AG04450 (cell line): Measurements from ENCODE around the gene AOX1. TPM values are rescaled to one million over a fixed set of nuclear protein-coding genes. Genes with fewer than 3 reads are reported as not detected.
"Not testable (repeated sequence)": the region's sequence is repeated elsewhere in the genome, so short reads cannot be mapped to it uniquely, and the experiment has no call there.

Source experiments
- CTCF ChIA-PET: fragments of 300-600, 350-600 bp; formaldehyde crosslinking; extraction: SDS; loops from one replicate; lab custom pipeline; 2022; ENCODE audit warnings: antibody characterized with exemption, inconsistent platforms; lab: Charles Lee
- POLR2A ChIA-PET: fragments of 350-600 bp; formaldehyde crosslinking; extraction: SDS; loops from one replicate; lab custom pipeline; 2021; ENCODE audit warnings: antibody characterized with exemption, inconsistent platforms; lab: Yijun Ruan, JAX
- DNase-seq: peaks from one replicate; pipeline ENCODE4 v3.0.0-alpha.2; 2011; ENCODE audit warnings: low read depth, low spot score
- H3K27ac ChIP-seq: one replicate; pipeline ENCODE4 v1.5.1; 2012; ENCODE audit warnings: low read depth, low read length, control low read depth
- H3K27me3 ChIP-seq: one replicate; pipeline ENCODE4 v1.6.0; 2012; ENCODE audit warnings: low read length; ENCODE audit not compliant: control insufficient read depth, insufficient read depth
- H3K4me3 ChIP-seq: 2 replicates; pipeline ENCODE4 v1.5.1; 2011; ENCODE audit warnings: mild to moderate bottlenecking, low read depth, low read length, control low read depth
- H3K9me3 ChIP-seq: 2 replicates; pipeline ENCODE4 v1.5.1; 2012; ENCODE audit warnings: low read length; ENCODE audit not compliant: control insufficient read depth, insufficient read depth
- polyA minus RNA-seq: library from RNA; depleted of rRNA, polyadenylated mRNA; stranded (reverse); fragments of >200 nt; gene quantifications from 2 replicates; pipeline ENCODE4 v1.2.3, GENCODE V29; 2011; rRNA and poly(A)+ RNA removed
- polyA plus RNA-seq: library from polyadenylated mRNA; depleted of rRNA; stranded (reverse); fragments of >200 nt; gene quantifications from 2 replicates; pipeline ENCODE4 v1.2.3, GENCODE V29; 2011; rRNA removed
- TF ChIP-seq, protein P1 (sequence below): IDR thresholded peaks from 2 replicates; pipeline ENCODE4 v1.5.1; 2011; ENCODE audit warnings: low read depth, low read length, control low read depth, inconsistent platforms

Gene AOX1
- polyA plus RNA-seq (5.6 and 7.9 TPM in 2 replicates), polyA minus RNA-seq (17.7 and 20.0 TPM in 2 replicates)

DNA sequence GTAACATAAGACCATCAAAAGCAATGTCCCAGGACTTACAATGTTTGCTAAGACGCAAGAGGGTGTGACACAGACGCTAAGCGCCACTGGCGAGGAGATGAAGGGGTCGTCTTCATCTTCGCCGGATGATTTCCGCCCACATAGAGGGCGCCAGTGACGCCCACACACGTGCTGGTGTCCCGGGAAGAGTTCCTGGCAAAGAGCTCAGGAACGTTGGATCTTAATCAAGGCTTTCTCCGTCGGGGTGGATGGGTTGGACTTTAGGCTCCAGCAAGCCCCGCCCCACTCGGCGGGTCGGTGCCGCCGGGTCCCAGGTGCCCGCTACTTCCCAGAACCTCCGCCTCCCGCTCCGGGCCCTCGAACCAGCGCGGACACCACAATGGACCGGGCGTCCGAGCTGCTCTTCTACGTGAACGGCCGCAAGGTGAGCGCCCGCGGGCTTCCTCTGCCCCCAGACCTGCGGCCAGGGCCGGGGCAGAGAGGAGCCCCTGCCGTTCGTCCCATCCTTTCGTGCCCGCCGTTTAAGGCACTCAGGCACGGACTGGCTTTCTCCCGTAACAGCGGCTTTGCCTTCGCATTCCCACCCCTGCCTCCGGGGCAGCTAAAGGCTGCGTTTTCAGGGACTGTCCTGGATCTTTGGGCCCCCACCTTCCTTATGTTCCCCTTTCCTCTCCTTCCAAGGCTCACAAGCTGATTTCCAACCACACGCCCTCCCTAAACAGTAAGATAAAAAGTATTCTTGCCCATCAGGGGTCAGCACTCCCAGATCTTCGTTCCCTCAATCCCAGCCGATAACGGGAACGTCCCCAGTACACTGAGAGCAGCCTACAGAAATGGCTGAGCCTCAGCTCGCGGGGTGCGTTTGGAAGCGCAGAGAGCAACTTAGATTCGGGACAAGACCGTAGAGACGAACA, at the start of gene AOX1:
Gene AOX1 (plus strand): TSS at position 285 of the 914 bp plus-strand sequence. CDS start 95 bp downstream, at position 380.
- DNase-seq: no peak
- no peaks in the 10 kb centered on the region for H3K9me3 ChIP-seq
- TF ChIP-seq, protein P1, sequence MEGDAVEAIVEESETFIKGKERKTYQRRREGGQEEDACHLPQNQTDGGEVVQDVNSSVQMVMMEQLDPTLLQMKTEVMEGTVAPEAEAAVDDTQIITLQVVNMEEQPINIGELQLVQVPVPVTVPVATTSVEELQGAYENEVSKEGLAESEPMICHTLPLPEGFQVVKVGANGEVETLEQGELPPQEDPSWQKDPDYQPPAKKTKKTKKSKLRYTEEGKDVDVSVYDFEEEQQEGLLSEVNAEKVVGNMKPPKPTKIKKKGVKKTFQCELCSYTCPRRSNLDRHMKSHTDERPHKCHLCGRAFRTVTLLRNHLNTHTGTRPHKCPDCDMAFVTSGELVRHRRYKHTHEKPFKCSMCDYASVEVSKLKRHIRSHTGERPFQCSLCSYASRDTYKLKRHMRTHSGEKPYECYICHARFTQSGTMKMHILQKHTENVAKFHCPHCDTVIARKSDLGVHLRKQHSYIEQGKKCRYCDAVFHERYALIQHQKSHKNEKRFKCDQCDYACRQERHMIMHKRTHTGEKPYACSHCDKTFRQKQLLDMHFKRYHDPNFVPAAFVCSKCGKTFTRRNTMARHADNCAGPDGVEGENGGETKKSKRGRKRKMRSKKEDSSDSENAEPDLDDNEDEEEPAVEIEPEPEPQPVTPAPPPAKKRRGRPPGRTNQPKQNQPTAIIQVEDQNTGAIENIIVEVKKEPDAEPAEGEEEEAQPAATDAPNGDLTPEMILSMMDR: peak; percentile 30
- ChIA-PET CTCF (interaction anchor here (0.7 to 4.2 kb wide), 10 partner anchors 10 to 612 kb away, joined by 3 to 35 read pairs (median 4); no protein-coding TSS in a partner anchor), POLR2A (interaction anchor here (0.9 kb wide), 1 partner anchor 15 kb away, joined by 6 read pairs; no protein-coding TSS in a partner anchor)
- H3K27me3 ChIP-seq: no peaks in the 10 kb centered on the region
- H3K4me3 ChIP-seq: peak within 1 kb of the TSS; percentile 65
- peak within 1 kb of the TSS; percentile 13 for H3K27ac ChIP-seq

DNA sequence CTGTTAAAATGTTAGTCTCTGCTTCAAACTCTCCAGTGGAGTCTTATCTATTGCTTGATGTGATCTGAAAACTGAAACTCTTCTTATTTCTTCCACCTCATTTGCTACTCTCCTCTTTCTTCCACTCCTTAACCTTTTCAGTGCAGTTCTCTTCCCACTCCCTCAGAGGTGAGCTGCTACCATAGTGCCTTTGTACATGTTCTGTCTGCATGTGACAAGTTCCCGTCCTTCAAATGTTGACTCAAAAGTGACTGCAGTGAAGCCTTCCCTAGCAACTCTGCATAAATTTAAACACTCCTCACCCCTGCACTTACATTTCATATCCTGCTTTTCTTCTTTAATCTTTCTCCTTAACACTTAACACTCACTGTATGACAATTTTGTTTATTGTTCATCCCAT, 47.7 kb upstream of the AOX1 start:
- TF ChIP-seq, protein P1: no peak
- no peaks in the 10 kb centered on the region for H3K9me3 ChIP-seq
- H3K27ac ChIP-seq: no peak overlapping the region
- no peak overlapping the region for H3K4me3 ChIP-seq
- ChIA-PET POLR2A (no interaction called here), CTCF (no interaction called here)
- H3K27me3 ChIP-seq: no peaks in the 10 kb centered on the region
- no peak for DNase-seq

DNA sequence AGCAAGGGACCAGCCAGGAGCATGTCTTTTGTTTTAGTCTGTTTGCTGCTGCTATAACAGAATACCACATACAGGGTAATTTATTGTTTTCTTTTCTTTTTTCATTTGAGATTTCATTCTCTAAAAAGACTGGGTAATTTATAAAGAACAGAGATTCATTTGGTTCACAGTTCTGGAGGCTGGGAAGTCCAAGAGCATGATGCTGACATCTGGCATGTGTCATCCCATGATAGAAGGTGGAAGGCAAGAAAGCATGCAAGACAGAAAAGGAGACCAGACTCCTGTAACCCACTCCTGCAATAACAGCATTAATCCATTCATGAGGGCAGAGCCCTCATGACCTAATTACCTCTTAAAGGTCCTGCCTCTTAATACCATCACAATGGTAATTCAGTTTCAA, 45.0 kb upstream of the AOX1 start:
- Histone ChIP-seq H3K27me3 (no peaks in the 10 kb centered on the region), H3K4me3 (no peak overlapping the region), H3K9me3 (no peaks in the 10 kb centered on the region), H3K27ac (no peak overlapping the region)
- TF ChIP-seq, protein P1: no peak
- no peak for DNase-seq
- ChIA-PET CTCF (no interaction called here), POLR2A (no interaction called here)

DNA sequence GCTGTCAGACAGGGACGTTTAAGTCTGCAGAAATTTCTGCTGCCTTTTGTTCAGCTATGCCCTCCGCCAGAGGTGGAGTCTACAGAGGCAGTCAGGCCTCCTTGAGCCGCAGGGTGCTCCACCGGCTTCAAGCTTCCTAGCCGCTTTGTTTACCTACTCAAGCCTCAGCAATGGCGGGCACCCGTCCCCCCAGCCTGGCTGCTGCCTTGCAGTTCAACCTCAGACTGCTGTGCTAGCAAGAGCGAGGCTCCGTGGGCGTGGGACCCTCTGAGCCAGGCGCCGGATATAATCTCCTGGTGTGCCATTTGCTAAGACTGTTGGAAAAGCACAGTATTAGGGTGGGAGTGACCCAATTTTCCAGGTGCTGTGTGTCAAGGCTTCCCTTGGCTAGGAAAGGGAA, 19.2 kb upstream of the AOX1 start:
- POLR2A ChIA-PET, H3K27me3 ChIP-seq, H3K4me3 ChIP-seq, H3K9me3 ChIP-seq, H3K27ac ChIP-seq, DNase-seq: not testable (repeated sequence)
- CTCF ChIA-PET: interaction anchor here (1.0 kb wide), 1 partner anchor 12 kb away, joined by 3 read pairs; no protein-coding TSS in a partner anchor

DNA sequence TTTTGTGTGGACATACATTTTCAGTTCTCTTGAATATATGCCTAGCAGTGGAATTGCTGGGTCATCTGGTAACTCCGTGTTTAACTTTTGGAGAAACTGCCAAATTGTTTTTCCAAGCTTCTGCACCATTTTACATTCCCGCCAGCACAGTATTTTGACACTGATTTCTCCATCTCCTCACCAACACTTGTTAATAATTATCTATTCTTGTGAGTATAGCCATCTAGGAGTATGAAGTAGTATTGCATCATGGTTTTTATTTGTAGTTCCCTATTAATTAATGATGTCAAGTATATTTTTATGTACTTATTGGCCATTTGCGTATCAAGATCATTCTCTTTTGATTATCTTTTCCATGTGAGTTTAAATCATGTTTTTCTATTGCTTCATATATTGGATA, 17.9 kb upstream of the AOX1 start:
- POLR2A ChIA-PET: no interaction called here
- H3K4me3 ChIP-seq: no peak overlapping the region
- CTCF ChIA-PET: interaction anchor here (1.4 kb wide), 1 partner anchor 136 kb away, joined by 4 read pairs; no protein-coding TSS in a partner anchor
- TF ChIP-seq, protein P1: no peak
- no peaks in the 10 kb centered on the region for H3K27me3 ChIP-seq
- DNase-seq: no peak
- no peaks in the 10 kb centered on the region for H3K9me3 ChIP-seq
- no peak overlapping the region for H3K27ac ChIP-seq
